Neural crest cell (in vitro differentiated cells): ENCODE results near the gene ALDH1B1. TPM values are rescaled to one million over a fixed set of nuclear protein-coding genes. Genes with fewer than 3 reads are reported as not detected.
A peak's percentile ranks its signal among the peaks of the same experiment; 100 is the strongest.

Experiments
- DNase-seq: peaks from one replicate; pipeline ENCODE4 v3.0.0; 2021; ENCODE audit warnings: low read depth, mixed read lengths, low spot score
- H3K27ac Mint-ChIP-seq: one replicate; pipeline ENCODE4 v1.8.0; 2021; ENCODE audit warnings: mild to moderate bottlenecking, mixed read lengths; ENCODE audit not compliant: unreplicated experiment
- H3K27me3 Mint-ChIP-seq: 2 replicates; pipeline ENCODE4 v1.8.0; 2021; ENCODE audit warnings: low read depth, mild to moderate bottlenecking, mixed read lengths
- H3K36me3 Mint-ChIP-seq: 2 replicates; pipeline ENCODE4 v1.8.0; 2021; ENCODE audit warnings: low read depth, mild to moderate bottlenecking, mixed read lengths
- H3K4me1 Mint-ChIP-seq: 2 replicates; pipeline ENCODE4 v1.8.0; 2021; ENCODE audit warnings: mixed read lengths
- H3K4me3 Mint-ChIP-seq: one replicate; pipeline ENCODE4 v1.8.0; 2021; ENCODE audit warnings: mild to moderate bottlenecking, mixed read lengths
- H3K9me3 Mint-ChIP-seq: 2 replicates; pipeline ENCODE4 v1.8.0; 2021; ENCODE audit warnings: mixed read lengths
- CTCF ChIP-seq: fragments of 200-600 bp; sonication (generic); conservative IDR thresholded peaks from 2 replicates; pipeline ENCODE4 v1.5.0; 2021; ENCODE audit warnings: antibody characterized with exemption, mild to moderate bottlenecking
- total RNA-seq: library from RNA; stranded (reverse); gene quantifications from 2 replicates; pipeline ENCODE4 v1.2.1, GENCODE V29; 2021

Gene ALDH1B1
- total RNA-seq, 1 donor from 2014 or later: 32.9 TPM

GRCh38 chr9:38346811-38347210 lies 45.7 kb upstream of the ALDH1B1 start:
- H3K4me1 Mint-ChIP-seq: peaks cover 11% of the 10 kb centered on the region
- H3K27ac Mint-ChIP-seq: no peak overlapping the region
- no peaks in the 10 kb centered on the region for H3K36me3 Mint-ChIP-seq
- H3K27me3 Mint-ChIP-seq: peaks cover 6% of the 10 kb centered on the region
- H3K9me3 Mint-ChIP-seq: peaks cover 2% of the 10 kb centered on the region
- DNase-seq: no peak
- no peak overlapping the region for H3K4me3 Mint-ChIP-seq
- no peak for TF ChIP-seq CTCF

- DNase-seq: no peak
- Mint-ChIP-seq H3K36me3 (no peaks in the 10 kb centered on the region), H3K4me3 (no peak overlapping the region), H3K9me3 (peaks cover 2% of the 10 kb centered on the region), H3K4me1 (peaks cover 11% of the 10 kb centered on the region), H3K27me3 (peaks cover 6% of the 10 kb centered on the region), H3K27ac (no peak overlapping the region)
- TF ChIP-seq CTCF: no peak
Observed at GRCh38 chr9:38347271-38347671, 45.2 kb upstream of the ALDH1B1 start.

- Mint-ChIP-seq H3K4me1 (peaks cover 17% of the 10 kb centered on the region), H3K27me3 (peaks cover 6% of the 10 kb centered on the region), H3K36me3 (no peaks in the 10 kb centered on the region), H3K4me3 (no peak overlapping the region), H3K27ac (peak overlapping the region; percentile 86), H3K9me3 (peaks cover 2% of the 10 kb centered on the region)
- no peak for TF ChIP-seq CTCF
- DNase-seq: no peak
Observed at GRCh38 chr9:38347946-38348345, 44.6 kb upstream of the ALDH1B1 start.

GRCh38 chr9:38350529-38350928 lies 42.0 kb upstream of the ALDH1B1 start:
- H3K27ac Mint-ChIP-seq: peak overlapping the region; percentile 58
- TF ChIP-seq CTCF: no peak
- H3K36me3 Mint-ChIP-seq: no peaks in the 10 kb centered on the region
- H3K9me3 Mint-ChIP-seq: peaks cover 2% of the 10 kb centered on the region
- DNase-seq: no peak
- peaks cover 6% of the 10 kb centered on the region for H3K27me3 Mint-ChIP-seq
- H3K4me3 Mint-ChIP-seq: no peak overlapping the region
- peaks cover 25% of the 10 kb centered on the region for H3K4me1 Mint-ChIP-seq

GRCh38 chr9:38352530-38353328 lies 39.8 kb upstream of the ALDH1B1 start:
- no peaks in the 10 kb centered on the region for H3K36me3 Mint-ChIP-seq
- no peak overlapping the region for H3K4me3 Mint-ChIP-seq
- peaks cover 6% of the 10 kb centered on the region for H3K27me3 Mint-ChIP-seq
- no peak for TF ChIP-seq CTCF
- peaks cover 2% of the 10 kb centered on the region for H3K9me3 Mint-ChIP-seq
- no peak for DNase-seq
- H3K27ac Mint-ChIP-seq: no peak overlapping the region
- peaks cover 22% of the 10 kb centered on the region for H3K4me1 Mint-ChIP-seq
